Epithelial cell of esophagus (primary cell): Measurements from ENCODE around the gene MAIP1.

Experiments
- DNase-seq: peaks from one replicate; pipeline ENCODE4 v3.0.0; 2010; ENCODE audit warnings: low read depth
- H3K4me3 ChIP-seq: 2 replicates; pipeline ENCODE4 v1.5.1; 2011; ENCODE audit warnings: mild to moderate bottlenecking, low read length, control low read depth
- TF ChIP-seq, protein P1 (sequence below): IDR thresholded peaks from 2 replicates; pipeline ENCODE4 v1.5.1; 2011; ENCODE audit warnings: low read depth, mild to moderate bottlenecking, low read length, control low read depth, inconsistent platforms; ENCODE audit not compliant: insufficient read depth; ENCODE audit errors: missing control alignments

Gene MAIP1

DNA sequence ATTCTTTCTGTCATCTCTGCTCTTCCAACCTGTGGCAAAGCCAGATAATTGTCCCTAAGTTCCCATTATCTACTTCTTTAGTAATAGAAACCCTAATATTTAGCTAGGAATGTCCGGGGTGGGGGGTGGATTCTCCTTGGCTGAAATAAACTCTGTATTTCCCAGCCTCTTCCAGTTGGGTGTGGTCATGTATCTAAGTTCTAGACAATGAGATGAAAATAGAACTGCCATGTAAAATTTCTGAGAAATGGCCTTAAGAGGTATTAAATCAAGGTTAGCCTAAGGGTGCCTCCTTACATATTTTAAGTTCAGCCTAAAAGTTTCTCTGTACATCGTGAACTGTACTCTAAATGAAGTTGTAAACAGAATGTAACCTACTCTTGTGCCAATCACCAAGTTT is 39.5 kb downstream of the MAIP1 start:
- H3K4me3 ChIP-seq: no peak overlapping the region
- no peak for DNase-seq
- TF ChIP-seq, protein P1, sequence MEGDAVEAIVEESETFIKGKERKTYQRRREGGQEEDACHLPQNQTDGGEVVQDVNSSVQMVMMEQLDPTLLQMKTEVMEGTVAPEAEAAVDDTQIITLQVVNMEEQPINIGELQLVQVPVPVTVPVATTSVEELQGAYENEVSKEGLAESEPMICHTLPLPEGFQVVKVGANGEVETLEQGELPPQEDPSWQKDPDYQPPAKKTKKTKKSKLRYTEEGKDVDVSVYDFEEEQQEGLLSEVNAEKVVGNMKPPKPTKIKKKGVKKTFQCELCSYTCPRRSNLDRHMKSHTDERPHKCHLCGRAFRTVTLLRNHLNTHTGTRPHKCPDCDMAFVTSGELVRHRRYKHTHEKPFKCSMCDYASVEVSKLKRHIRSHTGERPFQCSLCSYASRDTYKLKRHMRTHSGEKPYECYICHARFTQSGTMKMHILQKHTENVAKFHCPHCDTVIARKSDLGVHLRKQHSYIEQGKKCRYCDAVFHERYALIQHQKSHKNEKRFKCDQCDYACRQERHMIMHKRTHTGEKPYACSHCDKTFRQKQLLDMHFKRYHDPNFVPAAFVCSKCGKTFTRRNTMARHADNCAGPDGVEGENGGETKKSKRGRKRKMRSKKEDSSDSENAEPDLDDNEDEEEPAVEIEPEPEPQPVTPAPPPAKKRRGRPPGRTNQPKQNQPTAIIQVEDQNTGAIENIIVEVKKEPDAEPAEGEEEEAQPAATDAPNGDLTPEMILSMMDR: no peak

DNA sequence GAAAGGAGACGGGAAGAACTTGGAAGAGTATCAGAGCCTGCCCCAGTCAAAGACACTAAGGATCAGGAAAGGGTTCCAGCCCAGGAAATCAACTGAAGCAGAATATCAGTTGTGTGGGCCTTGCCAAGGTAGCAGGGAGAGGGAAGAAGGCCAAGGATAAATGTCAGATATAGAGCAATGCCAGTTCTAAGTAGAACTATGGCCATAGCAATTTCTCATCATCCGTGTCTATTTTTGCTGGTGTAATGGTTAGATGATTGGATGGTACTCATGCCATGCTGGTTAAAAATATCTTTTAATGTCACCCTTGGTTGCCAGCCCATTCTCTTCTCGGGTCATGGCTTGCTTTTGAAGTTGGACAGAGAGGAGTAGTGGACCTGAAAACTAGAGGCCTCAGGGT is 41.9 kb downstream of the MAIP1 start:
- TF ChIP-seq, protein P1: no peak
- no peak for DNase-seq
- no peak overlapping the region for H3K4me3 ChIP-seq

DNA sequence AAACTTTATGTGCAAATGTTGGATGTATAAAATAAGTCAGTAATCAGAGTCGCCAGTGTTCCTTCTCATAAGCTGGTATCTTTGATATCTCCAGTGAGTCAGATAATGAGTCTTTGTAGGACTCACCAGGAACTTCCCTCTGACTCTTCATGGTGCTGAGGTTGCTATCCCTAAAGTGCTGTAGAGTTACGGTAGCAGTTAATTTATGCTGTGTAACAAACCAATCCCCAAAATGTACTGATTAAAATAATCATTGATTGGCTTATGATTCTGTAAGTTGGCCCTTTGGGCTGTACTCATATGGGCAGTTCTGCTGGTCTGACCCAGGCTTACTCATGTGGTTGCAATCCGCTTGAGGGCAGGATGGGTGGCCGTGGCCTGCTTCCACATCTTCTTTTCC is 43.8 kb downstream of the MAIP1 start:
- TF ChIP-seq, protein P1: no peak
- no peak overlapping the region for H3K4me3 ChIP-seq
- DNase-seq: peak; percentile 52

DNA sequence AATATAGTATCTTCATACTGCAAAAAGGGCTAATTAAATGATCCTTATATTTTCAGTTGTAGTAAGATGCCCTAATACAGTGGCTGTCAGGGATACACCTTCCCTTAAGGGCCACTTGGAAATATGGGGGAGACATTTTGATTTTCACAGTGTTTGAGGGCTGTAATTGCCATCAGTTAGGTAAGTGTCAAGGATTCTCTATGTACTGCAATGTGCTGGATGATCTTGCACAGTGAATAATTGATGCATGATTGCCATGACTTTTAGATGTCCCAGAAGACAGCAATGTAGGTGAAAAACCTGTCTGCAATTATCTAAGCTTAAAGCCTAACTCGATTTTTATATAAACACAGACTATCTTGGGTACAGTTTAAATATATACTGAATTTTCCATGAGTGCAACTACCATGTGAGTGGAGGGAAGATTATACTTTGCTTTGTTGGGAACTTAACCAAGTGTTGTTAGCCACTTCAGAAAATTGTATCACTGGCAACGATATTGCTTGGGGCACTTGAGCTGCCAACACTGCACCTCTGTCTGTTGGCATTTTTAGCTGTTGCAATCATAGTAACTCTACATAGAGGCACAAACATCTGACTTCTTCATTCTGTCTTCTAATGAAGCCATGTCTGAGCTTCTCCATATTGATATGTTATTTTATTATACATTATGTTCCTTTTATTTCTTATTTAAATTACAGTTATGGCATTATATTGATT is 45.2 kb downstream of the MAIP1 start:
- TF ChIP-seq, protein P1: no peak
- DNase-seq: no peak

DNA sequence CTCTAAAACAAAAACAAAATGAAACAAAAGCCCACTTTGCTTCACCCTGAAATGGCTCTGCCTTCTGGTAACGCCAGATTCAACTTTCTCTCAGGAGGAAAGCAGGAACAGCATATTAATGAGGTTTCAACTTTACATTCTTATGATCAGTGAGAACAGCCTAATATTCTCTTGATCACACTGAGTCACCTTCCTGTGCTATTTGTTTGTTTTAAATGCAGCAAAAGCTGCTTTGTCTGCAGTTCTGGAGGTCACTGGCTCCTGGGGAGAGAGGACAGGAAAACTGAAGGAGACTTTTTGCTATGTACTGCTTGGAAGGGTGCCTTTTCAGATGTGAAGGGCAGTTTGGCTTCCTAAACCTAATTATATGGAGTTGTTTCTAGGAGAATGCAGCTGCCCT is 48.1 kb downstream of the MAIP1 start:
- H3K4me3 ChIP-seq: no peak overlapping the region
- TF ChIP-seq, protein P1: no peak
- peak; percentile 39 for DNase-seq

More for the DNA sequence above, 45.2 kb downstream of the MAIP1 start:
- H3K4me3 ChIP-seq: no peak overlapping the region

DNA sequence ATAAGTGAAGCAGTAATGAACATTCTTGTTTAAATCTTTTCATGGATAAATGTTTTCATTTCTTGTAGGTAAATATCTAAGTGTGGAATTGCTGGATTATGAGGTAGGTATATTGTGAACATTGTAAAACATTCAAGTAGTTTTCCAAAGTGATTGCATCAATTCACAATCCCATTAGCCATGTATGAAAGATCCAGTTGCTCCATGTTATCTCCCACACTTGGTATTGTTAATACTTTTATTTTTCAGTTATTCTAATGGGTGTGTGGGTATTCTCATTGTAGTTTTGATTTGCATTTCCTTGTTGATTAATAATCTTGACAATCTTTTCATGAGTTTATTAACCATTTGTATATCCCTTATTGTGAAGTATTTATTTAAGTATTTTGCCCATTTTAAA is 50.3 kb downstream of the MAIP1 start:
- TF ChIP-seq, protein P1: no peak
- DNase-seq: no peak
- no peak overlapping the region for H3K4me3 ChIP-seq

DNA sequence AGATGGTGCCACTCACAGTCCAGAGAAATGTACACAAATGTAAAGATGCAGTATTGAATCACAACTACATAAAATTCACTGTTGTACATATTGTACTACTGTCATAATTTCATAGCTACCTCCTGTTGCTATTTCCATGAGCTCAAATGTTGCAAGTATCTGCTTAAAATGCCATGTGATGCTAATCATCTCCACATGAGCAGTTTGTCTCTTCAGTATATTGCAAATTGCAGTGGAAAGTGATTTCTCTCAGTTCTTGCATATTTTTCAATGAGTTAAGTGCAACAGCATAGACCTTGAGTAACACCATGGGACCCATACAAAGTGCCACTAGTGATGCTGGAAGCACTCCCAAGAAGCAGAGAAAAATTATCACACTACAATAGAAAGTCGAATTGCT is 51.9 kb downstream of the MAIP1 start:
- H3K4me3 ChIP-seq: no peak overlapping the region
- DNase-seq: no peak
- TF ChIP-seq, protein P1: no peak
